Gastrocnemius medialis (tissue), 4 donors: ENCODE data around the gene PDE4D.

Experiments used
- CTCF ChIP-seq, 5 experiments: fragments of 450-650 bp in 3 of 5; fragments of 200-600 bp in 2 of 5; sonication (generic) in 2 of 5; IDR thresholded peaks in 4 of 5; conservative IDR thresholded peaks in 1 of 5; 1 replicate in 4 of 5; 2 replicates in 1 of 5; pipeline ENCODE4 v1.5.1; 2016 to 2019; ENCODE audit warnings: antibody characterized with exemption in 5 of 5, mild to moderate bottlenecking in 3 of 5, moderate library complexity in 3 of 5
- POLR2A ChIP-seq, 2 donors: fragments of 450-650 bp; IDR thresholded peaks; one replicate each; pipeline ENCODE4 v1.6.1; 2017; ENCODE audit warnings: antibody characterized with exemption in 2 of 2, mild to moderate bottlenecking in 2 of 2, moderate library complexity in 2 of 2

GRCh38 chr5:59368951-59369350, 524.6 kb downstream of the PDE4D start:
- TF ChIP-seq POLR2A (IDR thresholded peaks at IDR 0.05) (no peak), CTCF (IDR thresholded peaks at IDR 0.05 in 4 of 5, conservative IDR thresholded peaks at IDR 0.05 in 1 of 5) (no peak)
